Measurements from ENCODE around the gene XRRA1. TPM values are rescaled to one million over a fixed set of nuclear protein-coding genes. Genes with fewer than 3 reads are reported as not detected.

XRRA1 gene
- total RNA-seq, 1 donor from 2014 or later = 8.9 TPM

- H3K27ac Mint-ChIP-seq (ENCODE audit: unreplicated experiment) = no peak overlapping the region
- no peak for TF ChIP-seq CTCF (IDR thresholded peaks at IDR 0.05; ENCODE audit: insufficient read depth, low read depth, low read length)
- TF ChIP-seq EZH2 (IDR thresholded peaks at IDR 0.05; ENCODE audit: insufficient read depth, low read length) = no peak
- FAIRE-seq (no peak), DNase-seq (ENCODE audit: low read depth) (no peak)
- peaks cover 18% of the 10 kb centered on the region for H3K4me1 Mint-ChIP-seq (ENCODE audit: low read depth, unreplicated experiment)
- no peaks in the 10 kb centered on the region for H3K27me3 ChIP-seq (ENCODE audit: insufficient read depth, low read length)
- H3K9me3 Mint-ChIP-seq (ENCODE audit: unreplicated experiment) = no peaks in the 10 kb centered on the region
- H3K36me3 ChIP-seq (ENCODE audit: insufficient read depth, low read length) = peaks cover 7% of the 10 kb centered on the region
- H3K9me3 ChIP-seq (ENCODE audit: insufficient read depth, low read depth, low read length) = no peaks in the 10 kb centered on the region
- H3K4me2 ChIP-seq (ENCODE audit: low read length) = no peak overlapping the region
- H3K4me3 ChIP-seq (ENCODE audit: insufficient read depth, low read depth, low read length) = no peak overlapping the region
- H3K36me3 Mint-ChIP-seq (ENCODE audit: low read depth, unreplicated experiment) = peaks cover 2% of the 10 kb centered on the region
- H2AFZ ChIP-seq (ENCODE audit: low read depth, low read length) = no peak overlapping the region
- H3K79me2 ChIP-seq (ENCODE audit: insufficient read depth, low read length) = peaks cover 99% of the 10 kb centered on the region
- peaks cover 92% of the 10 kb centered on the region for H4K20me1 ChIP-seq (ENCODE audit: insufficient read depth, low read length)
- no peaks in the 10 kb centered on the region for H3K27me3 Mint-ChIP-seq (ENCODE audit: low read depth, unreplicated experiment)
- no peak overlapping the region for H3K9ac ChIP-seq (ENCODE audit: low read length)
- no peak overlapping the region for H3K27ac ChIP-seq (ENCODE audit: low read depth, low read length)
- H3K4me1 ChIP-seq (ENCODE audit: insufficient read depth, low read length) = no peaks in the 10 kb centered on the region
- H3K4me3 Mint-ChIP-seq (ENCODE audit: unreplicated experiment) = no peak overlapping the region
These were observed 9.2 kb upstream of the XRRA1 start for GRCh38 chr11:74957937-74958629.

- Histone ChIP-seq H3K27ac (ENCODE audit: low read depth, low read length) (no peak overlapping the region), H2AFZ (ENCODE audit: low read depth, low read length) (no peak overlapping the region), H3K9ac (ENCODE audit: low read length) (no peak overlapping the region), H3K4me1 (ENCODE audit: insufficient read depth, low read length) (no peaks in the 10 kb centered on the region), H3K27me3 (ENCODE audit: insufficient read depth, low read length) (no peaks in the 10 kb centered on the region), H3K79me2 (ENCODE audit: insufficient read depth, low read length) (peaks cover 99% of the 10 kb centered on the region), H3K4me3 (ENCODE audit: insufficient read depth, low read depth, low read length) (no peak overlapping the region), H3K36me3 (ENCODE audit: insufficient read depth, low read length) (peaks cover 7% of the 10 kb centered on the region), H3K4me2 (ENCODE audit: low read length) (no peak overlapping the region), H4K20me1 (ENCODE audit: insufficient read depth, low read length) (peaks cover 88% of the 10 kb centered on the region), H3K9me3 (ENCODE audit: insufficient read depth, low read depth, low read length) (no peaks in the 10 kb centered on the region)
- Mint-ChIP-seq H3K36me3 (ENCODE audit: low read depth, unreplicated experiment) (peaks cover 2% of the 10 kb centered on the region), H3K9me3 (ENCODE audit: unreplicated experiment) (no peaks in the 10 kb centered on the region), H3K4me3 (ENCODE audit: unreplicated experiment) (no peak overlapping the region), H3K27me3 (ENCODE audit: low read depth, unreplicated experiment) (no peaks in the 10 kb centered on the region), H3K4me1 (ENCODE audit: low read depth, unreplicated experiment) (peaks cover 20% of the 10 kb centered on the region), H3K27ac (ENCODE audit: unreplicated experiment) (no peak overlapping the region)
- FAIRE-seq (no peak), DNase-seq (ENCODE audit: low read depth) (no peak)
- no peak for TF ChIP-seq EZH2 (IDR thresholded peaks at IDR 0.05; ENCODE audit: insufficient read depth, low read length)
- no peak for TF ChIP-seq CTCF (IDR thresholded peaks at IDR 0.05; ENCODE audit: insufficient read depth, low read depth, low read length)
These were observed 7.6 kb upstream of the XRRA1 start for GRCh38 chr11:74956397-74957015.

- Histone ChIP-seq H3K79me2 (ENCODE audit: insufficient read depth, low read length) (peaks cover 99% of the 10 kb centered on the region), H3K27ac (ENCODE audit: low read depth, low read length) (no peak overlapping the region), H3K4me1 (ENCODE audit: insufficient read depth, low read length) (peaks cover 6% of the 10 kb centered on the region), H4K20me1 (ENCODE audit: insufficient read depth, low read length) (peaks cover 82% of the 10 kb centered on the region), H2AFZ (ENCODE audit: low read depth, low read length) (no peak overlapping the region), H3K4me2 (ENCODE audit: low read length) (no peak overlapping the region), H3K9me3 (ENCODE audit: insufficient read depth, low read depth, low read length) (no peaks in the 10 kb centered on the region), H3K4me3 (ENCODE audit: insufficient read depth, low read depth, low read length) (no peak overlapping the region), H3K36me3 (ENCODE audit: insufficient read depth, low read length) (peaks cover 11% of the 10 kb centered on the region), H3K27me3 (ENCODE audit: insufficient read depth, low read length) (no peaks in the 10 kb centered on the region), H3K9ac (ENCODE audit: low read length) (no peak overlapping the region)
- Mint-ChIP-seq H3K9me3 (ENCODE audit: unreplicated experiment) (no peaks in the 10 kb centered on the region), H3K27ac (ENCODE audit: unreplicated experiment) (no peak overlapping the region), H3K4me3 (ENCODE audit: unreplicated experiment) (no peak overlapping the region), H3K27me3 (ENCODE audit: low read depth, unreplicated experiment) (no peaks in the 10 kb centered on the region), H3K4me1 (ENCODE audit: low read depth, unreplicated experiment) (peaks cover 18% of the 10 kb centered on the region), H3K36me3 (ENCODE audit: low read depth, unreplicated experiment) (peaks cover 2% of the 10 kb centered on the region)
- DNase-seq (ENCODE audit: low read depth) (no peak), FAIRE-seq (no peak)
- TF ChIP-seq CTCF (IDR thresholded peaks at IDR 0.05; ENCODE audit: insufficient read depth, low read depth, low read length) (no peak), EZH2 (IDR thresholded peaks at IDR 0.05; ENCODE audit: insufficient read depth, low read length) (no peak)
These were observed 5.3 kb upstream of the XRRA1 start for GRCh38 chr11:74954199-74954598.

Data from astrocyte (in vitro differentiated cells and primary cell).